Activated T-helper 17 cell treated with anti-CD3 and anti-CD28 coated beads, Interleukin-2, amount 50 U/mL, for 72 hours (primary cell): ENCODE results near the gene C17orf114. TPM values are rescaled to one million over a fixed set of nuclear protein-coding genes. Genes with fewer than 3 reads are reported as not detected.

Source experiments
- ATAC-seq: fragments of 150-1000 bp; cut with Tn5 transposase; replicated peaks from 2 replicates; pipeline ENCODE4 v1.10.0; 2021; ENCODE audit warnings: mild to moderate bottlenecking, moderate library complexity
- H3K27ac Mint-ChIP-seq: one replicate; pipeline ENCODE4 v1.8.0; 2022; ENCODE audit warnings: mixed read lengths
- H3K27me3 Mint-ChIP-seq: one replicate; pipeline ENCODE4 v1.8.0; 2022; ENCODE audit warnings: mixed read lengths
- H3K36me3 Mint-ChIP-seq: one replicate; pipeline ENCODE4 v1.8.0; 2022; ENCODE audit warnings: low read depth, mild to moderate bottlenecking, mixed read lengths
- H3K4me1 Mint-ChIP-seq: one replicate; pipeline ENCODE4 v1.8.0; 2022; ENCODE audit warnings: mixed read lengths
- H3K4me3 Mint-ChIP-seq: one replicate; pipeline ENCODE4 v1.8.0; 2022; ENCODE audit warnings: mild to moderate bottlenecking, mixed read lengths
- H3K9me3 Mint-ChIP-seq: one replicate; pipeline ENCODE4 v1.8.0; 2022; ENCODE audit warnings: mixed read lengths
- total RNA-seq, 2 donors: library from RNA; stranded (reverse); gene quantifications; one replicate each; pipeline ENCODE4 v1.2.3, GENCODE V29; 2022

C17orf114 gene

DNA sequence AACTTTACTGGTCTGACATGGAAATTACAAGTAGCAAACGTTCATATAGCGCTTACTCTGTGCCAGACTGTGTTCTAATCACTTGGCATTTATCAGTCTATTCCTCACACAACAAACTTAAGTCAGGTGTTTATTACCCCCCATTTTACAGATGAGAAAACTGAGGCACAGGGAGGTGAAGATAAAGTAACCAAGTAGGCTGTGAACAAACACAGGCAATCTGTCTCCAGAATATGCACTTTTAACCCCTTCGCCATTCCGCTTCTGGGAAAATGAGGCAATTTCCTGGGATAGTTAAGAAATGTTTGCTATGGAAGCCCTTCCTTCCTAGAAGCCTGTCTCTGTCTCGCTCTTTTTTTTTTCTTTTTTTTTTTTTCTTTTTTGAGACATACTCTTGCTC lies 50.2 kb downstream of the C17orf114 start:
- no peaks in the 10 kb centered on the region for H3K36me3 Mint-ChIP-seq
- no peak for ATAC-seq
- no peak overlapping the region for H3K4me3 Mint-ChIP-seq
- no peaks in the 10 kb centered on the region for H3K9me3 Mint-ChIP-seq
- peaks cover 6% of the 10 kb centered on the region for H3K4me1 Mint-ChIP-seq
- no peak overlapping the region for H3K27ac Mint-ChIP-seq
- H3K27me3 Mint-ChIP-seq, result peaks cover 18% of the 10 kb centered on the region

Other genes with a start within 250 kb of the C17orf114 start
- 10 to 100 TPM; 47.5 to 95.4 TPM for gene MYBBP1A, start 246.9 kb downstream of the C17orf114 start, total RNA-seq
- gene GGT6, start 241.8 kb downstream of the C17orf114 start, total RNA-seq, result not detected
- not detected for gene SMTNL2, start 217.8 kb downstream of the C17orf114 start, total RNA-seq
- gene ALOX15, start 160.7 kb downstream of the C17orf114 start, total RNA-seq, result under 1 TPM in 1 of 2 donors, not detected in 1; 0.24 TPM
- gene PELP1, start 98.2 kb downstream of the C17orf114 start, total RNA-seq, result 100 to 1,000 TPM in 1 of 2 donors, 10 to 100 TPM in 1; 87.1 to 107 TPM
- 100 to 1,000 TPM; 281 to 307 TPM for gene ARRB2, start 91.7 kb downstream of the C17orf114 start, total RNA-seq
- 10 to 100 TPM; 25.3 to 25.7 TPM for gene MED11, start 70.9 kb downstream of the C17orf114 start, total RNA-seq
- gene ZMYND15, start 62.5 kb downstream of the C17orf114 start, total RNA-seq, result under 1 TPM in 1 of 2 donors, not detected in 1; 0.42 TPM
- gene CXCL16, start 62.4 kb downstream of the C17orf114 start, total RNA-seq, result 1 to 10 TPM; 2.7 to 6.7 TPM
- gene TM4SF5, start 30.4 kb downstream of the C17orf114 start, total RNA-seq, result not detected
- gene VMO1, start 16.0 kb downstream of the C17orf114 start, total RNA-seq, result not detected
- gene GLTPD2, start 13.4 kb downstream of the C17orf114 start, total RNA-seq, result not detected
- gene PSMB6, start 6.2 kb downstream of the C17orf114 start, total RNA-seq, result 100 to 1,000 TPM in 1 of 2 donors, 10 to 100 TPM in 1; 91.0 to 169 TPM
- gene PLD2, start 4.8 kb upstream of the C17orf114 start, total RNA-seq, result 10 to 100 TPM; 23.3 to 35.0 TPM
- gene MINK1, start 31.0 kb upstream of the C17orf114 start, total RNA-seq, result 100 to 1,000 TPM in 1 of 2 donors, 10 to 100 TPM in 1; 68.6 to 127 TPM
- gene C17orf107, start 97.2 kb upstream of the C17orf114 start, total RNA-seq, result 1 to 10 TPM in 1 of 2 donors, under 1 TPM in 1; 0.67 to 3.4 TPM
- under 1 TPM; 0.35 to 0.69 TPM for gene CHRNE, start 100.8 kb upstream of the C17orf114 start, total RNA-seq
- under 1 TPM in 1 of 2 donors, not detected in 1; 0.11 TPM for gene GP1BA, start 129.9 kb upstream of the C17orf114 start, total RNA-seq
- gene SLC25A11, start 137.7 kb upstream of the C17orf114 start, total RNA-seq, result 10 to 100 TPM; 54.7 to 68.5 TPM
- 100 to 1,000 TPM; 184 to 197 TPM for gene RNF167, start 137.9 kb upstream of the C17orf114 start, total RNA-seq
- gene PFN1, start 146.2 kb upstream of the C17orf114 start, total RNA-seq, result 1,000 to 10,000 TPM; 1,346 to 1,950 TPM
- 10 to 100 TPM; 27.4 to 30.3 TPM for gene ENO3, start 148.8 kb upstream of the C17orf114 start, total RNA-seq
- 10 to 100 TPM; 71.6 to 83.4 TPM for gene SPAG7, start 165.5 kb upstream of the C17orf114 start, total RNA-seq
- gene CAMTA2, start 185.3 kb upstream of the C17orf114 start, total RNA-seq, result 100 to 1,000 TPM in 1 of 2 donors, 10 to 100 TPM in 1; 66.9 to 103 TPM
- gene INCA1, start 195.2 kb upstream of the C17orf114 start, total RNA-seq, result under 1 TPM; 0.61 to 0.69 TPM
- gene KIF1C, start 195.6 kb upstream of the C17orf114 start, total RNA-seq, result 10 to 100 TPM; 47.4 to 54.4 TPM
- under 1 TPM; 0.11 to 0.26 TPM for gene SLC52A1, start 233.1 kb upstream of the C17orf114 start, total RNA-seq